DOHH2 (cell line): Measurements from ENCODE around the gene UGT2A1.
"Not testable (repeated sequence)": the region's sequence is repeated elsewhere in the genome, so short reads cannot be mapped to it uniquely, and the experiment has no call there.

ENCODE experiments used
- EZH2phosphoT487 ChIP-seq: fragments of 200-600 bp; sonication (generic); IDR thresholded peaks from 2 replicates; pipeline ENCODE4 v1.6.1; 2017; ENCODE audit warnings: borderline replicate concordance, mild to moderate bottlenecking, antibody characterized with exemption, low read length, moderate library complexity, mixed read lengths
- TF ChIP-seq, protein P1 (sequence below): fragments of 200-600 bp; sonication (generic); IDR thresholded peaks from one replicate; pipeline ENCODE4 v1.5.1; 2014; ENCODE audit warnings: antibody characterized with exemption, mild to moderate bottlenecking, low read depth, low read length; ENCODE audit not compliant: poor library complexity, severe bottlenecking

DNA sequence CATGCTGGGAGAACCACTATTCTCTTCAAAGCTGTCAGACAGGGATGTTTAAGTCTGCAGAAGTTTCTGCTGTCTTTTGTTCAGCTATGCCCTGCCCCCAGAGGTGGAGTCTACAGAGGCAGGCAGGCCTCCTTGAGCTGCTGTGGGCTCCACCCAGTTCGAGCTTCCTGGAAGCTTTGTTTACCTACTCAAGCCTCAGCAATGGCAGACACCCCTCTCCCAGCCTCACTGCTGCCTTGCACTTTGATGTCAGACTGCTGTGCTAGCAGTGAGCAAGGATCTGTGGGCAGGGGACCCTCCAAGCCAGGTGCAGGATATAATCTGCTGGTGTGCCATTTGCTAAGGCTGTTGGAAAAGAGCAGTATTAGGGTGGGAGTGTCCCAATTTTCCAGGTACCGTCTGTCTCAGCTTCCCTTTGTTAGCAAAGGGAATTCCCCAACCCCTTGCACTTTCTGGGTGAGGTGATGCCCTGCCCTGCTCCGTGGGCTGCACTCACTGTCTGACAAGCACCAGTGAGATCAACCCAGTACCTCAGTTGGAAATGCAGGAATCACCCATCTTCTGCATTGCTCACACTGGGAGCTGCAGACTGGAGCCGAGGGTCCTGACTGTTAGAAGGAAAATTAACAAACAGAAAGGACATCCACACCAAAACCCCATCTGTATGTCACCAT lies 8.2 kb upstream of the UGT2A1 start:
- TF ChIP-seq, protein P1, sequence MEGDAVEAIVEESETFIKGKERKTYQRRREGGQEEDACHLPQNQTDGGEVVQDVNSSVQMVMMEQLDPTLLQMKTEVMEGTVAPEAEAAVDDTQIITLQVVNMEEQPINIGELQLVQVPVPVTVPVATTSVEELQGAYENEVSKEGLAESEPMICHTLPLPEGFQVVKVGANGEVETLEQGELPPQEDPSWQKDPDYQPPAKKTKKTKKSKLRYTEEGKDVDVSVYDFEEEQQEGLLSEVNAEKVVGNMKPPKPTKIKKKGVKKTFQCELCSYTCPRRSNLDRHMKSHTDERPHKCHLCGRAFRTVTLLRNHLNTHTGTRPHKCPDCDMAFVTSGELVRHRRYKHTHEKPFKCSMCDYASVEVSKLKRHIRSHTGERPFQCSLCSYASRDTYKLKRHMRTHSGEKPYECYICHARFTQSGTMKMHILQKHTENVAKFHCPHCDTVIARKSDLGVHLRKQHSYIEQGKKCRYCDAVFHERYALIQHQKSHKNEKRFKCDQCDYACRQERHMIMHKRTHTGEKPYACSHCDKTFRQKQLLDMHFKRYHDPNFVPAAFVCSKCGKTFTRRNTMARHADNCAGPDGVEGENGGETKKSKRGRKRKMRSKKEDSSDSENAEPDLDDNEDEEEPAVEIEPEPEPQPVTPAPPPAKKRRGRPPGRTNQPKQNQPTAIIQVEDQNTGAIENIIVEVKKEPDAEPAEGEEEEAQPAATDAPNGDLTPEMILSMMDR = not testable (repeated sequence)
- TF ChIP-seq EZH2phosphoT487 = not testable (repeated sequence)
